ENCODE results near the gene CNTN1.

Gene CNTN1

DNA sequence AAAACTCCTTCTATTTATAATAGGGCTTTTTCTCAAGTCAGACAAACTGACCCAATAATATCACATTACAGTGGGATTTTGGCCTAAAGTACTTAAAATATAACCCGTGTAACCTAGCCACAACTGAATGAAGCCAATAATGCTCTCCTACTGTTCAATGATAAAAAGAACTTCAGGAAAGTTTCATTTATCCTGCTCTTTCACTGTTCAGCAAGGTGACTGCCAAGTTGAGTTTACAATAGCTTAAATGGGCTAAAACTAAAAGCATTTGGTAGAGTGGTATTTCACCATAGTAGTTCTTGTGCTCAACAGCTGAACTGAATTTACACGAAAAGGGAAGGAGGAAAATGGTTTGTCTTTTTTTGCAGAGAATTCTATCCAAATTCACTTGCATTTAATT is 49.8 kb downstream of the CNTN1 start:
- TF ChIP-seq, protein P1, sequence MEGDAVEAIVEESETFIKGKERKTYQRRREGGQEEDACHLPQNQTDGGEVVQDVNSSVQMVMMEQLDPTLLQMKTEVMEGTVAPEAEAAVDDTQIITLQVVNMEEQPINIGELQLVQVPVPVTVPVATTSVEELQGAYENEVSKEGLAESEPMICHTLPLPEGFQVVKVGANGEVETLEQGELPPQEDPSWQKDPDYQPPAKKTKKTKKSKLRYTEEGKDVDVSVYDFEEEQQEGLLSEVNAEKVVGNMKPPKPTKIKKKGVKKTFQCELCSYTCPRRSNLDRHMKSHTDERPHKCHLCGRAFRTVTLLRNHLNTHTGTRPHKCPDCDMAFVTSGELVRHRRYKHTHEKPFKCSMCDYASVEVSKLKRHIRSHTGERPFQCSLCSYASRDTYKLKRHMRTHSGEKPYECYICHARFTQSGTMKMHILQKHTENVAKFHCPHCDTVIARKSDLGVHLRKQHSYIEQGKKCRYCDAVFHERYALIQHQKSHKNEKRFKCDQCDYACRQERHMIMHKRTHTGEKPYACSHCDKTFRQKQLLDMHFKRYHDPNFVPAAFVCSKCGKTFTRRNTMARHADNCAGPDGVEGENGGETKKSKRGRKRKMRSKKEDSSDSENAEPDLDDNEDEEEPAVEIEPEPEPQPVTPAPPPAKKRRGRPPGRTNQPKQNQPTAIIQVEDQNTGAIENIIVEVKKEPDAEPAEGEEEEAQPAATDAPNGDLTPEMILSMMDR (IDR thresholded peaks at IDR 0.05), result no peak

DNA sequence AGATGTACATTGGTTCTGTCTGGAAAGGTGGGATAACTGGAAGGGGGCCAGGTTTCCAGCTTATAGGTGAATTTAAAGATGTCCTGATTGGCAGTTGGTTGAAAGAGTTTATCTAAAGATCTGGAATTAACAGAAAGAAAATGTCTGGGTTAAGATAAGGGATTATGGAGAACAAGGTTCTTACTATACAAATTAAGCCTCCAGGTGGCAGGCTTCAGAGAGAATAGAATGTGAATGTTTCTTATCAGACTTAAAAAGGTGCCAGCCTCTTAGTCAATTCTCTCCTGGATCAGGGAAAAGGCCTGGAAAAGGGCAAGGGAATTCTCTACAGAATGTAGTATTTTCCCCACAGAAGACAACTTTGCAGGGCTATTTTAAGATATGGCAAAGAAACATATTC is 53.1 kb downstream of the CNTN1 start:
- TF ChIP-seq, protein P1 (IDR thresholded peaks at IDR 0.05), result peak; percentile 9; the same call in 1 of the 2 replicates

DNA sequence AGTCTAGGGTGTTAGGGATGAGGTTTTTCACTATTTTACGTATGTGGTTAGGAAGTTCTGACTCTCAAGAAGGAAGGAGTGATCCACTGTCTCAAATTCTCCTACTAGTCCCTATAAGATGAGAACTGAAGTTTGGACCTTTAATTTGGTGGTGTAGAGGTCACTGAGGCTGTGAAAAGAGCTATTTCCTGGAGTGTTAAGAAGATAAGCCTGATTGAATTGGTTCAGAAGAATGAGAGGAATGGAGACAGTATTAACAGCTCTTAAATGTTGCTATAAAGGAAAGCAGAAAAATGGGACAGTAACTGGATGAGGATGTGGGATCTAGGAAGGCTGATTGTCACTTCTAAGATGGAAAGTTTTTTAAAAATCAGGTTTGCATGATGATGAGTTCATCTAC is 57.6 kb downstream of the CNTN1 start:
- TF ChIP-seq, protein P1 (IDR thresholded peaks at IDR 0.05), result no peak

DNA sequence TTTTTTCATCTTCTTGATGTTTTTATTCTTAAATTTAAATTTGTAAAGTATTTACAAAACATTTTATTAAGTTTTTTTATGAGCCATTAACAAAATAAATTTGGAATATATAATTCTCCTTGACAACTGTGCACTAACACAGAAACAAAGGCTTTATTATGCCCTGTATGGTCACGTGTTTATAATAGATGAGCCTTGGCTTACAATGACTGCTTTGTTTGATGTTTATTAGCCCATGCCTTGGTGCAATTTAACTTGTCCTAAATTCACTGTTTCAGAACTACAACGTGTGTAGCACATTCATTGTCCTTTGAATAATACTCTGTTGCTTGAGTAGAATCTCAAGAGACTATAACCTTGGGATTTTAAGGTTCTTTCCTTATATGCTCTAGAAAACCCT is 59.8 kb downstream of the CNTN1 start:
- TF ChIP-seq, protein P1 (IDR thresholded peaks at IDR 0.05), result no peak

DNA sequence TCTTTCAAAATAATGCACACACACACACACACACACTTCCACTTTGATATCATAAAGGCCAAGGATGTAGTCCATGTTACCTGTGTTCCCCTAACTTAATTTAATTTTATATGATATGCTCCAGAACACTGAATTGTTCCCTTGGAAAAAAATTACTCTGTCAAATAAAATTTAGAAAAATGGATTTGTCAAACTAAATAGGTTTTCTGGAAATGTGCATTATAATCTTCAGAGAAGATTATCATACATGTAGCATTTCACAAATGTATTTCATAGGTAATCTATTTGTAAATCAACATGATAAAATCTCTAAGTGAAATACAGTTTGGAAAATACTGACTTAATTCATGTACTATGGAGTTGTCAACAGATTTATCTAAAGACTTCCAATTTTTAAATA is 68.6 kb downstream of the CNTN1 start:
- TF ChIP-seq, protein P1 (IDR thresholded peaks at IDR 0.05), result no peak

DNA sequence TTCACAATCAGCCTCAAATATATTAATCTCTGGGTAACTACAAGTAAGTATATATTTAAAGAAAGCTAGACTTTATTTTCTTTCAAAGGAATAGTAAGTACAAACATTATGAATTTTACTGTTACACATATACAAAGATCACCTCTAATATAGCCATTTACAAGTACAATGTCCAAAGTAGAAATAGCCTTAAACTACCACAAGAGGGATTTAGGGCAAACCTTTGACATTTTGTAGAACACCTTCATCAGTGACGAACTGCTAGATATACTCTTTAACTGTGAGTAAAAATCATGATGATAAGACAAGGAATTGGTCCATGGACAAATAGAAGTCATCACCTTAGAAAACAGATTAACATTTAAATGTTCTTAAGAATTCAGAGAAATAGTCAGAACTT is 69.8 kb downstream of the CNTN1 start:
- TF ChIP-seq, protein P1 (IDR thresholded peaks at IDR 0.05), result 0 out of 2 replicates have a peak, but pooled peaks have one; percentile 7

DNA sequence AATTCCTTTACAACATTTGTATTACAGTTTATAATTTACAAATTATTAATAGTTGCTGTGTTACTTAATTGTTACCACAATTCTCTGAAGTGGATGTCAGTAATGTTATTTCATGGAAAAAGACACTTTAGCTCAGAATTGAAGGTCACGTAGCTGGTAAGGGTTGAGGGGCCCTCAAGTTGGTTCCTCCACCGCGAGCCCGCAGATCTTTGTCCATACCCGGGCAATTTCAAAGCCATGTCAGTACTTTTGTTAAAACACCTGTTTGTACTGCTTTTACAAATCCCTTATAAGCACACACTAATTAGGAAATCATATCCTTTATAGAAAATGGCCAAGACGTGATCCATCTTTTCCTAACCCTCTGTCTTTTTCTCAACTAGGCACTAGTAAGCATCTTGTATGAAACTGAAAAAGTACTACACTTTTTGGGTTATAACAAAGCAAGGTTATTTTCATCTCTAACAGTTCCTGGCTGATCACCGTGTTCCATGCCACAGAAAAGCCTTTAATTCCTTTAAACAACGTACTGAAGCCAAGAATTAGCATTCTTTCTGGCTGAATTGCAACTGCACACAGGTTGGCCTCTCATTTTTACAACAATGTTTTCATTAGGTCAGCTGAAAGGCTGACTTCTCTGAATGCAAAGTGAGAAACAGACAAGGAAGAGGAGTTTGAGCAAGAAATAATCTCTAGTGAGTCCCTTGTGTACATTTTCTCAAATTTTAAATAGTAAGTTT is 76.1 kb downstream of the CNTN1 start:
- TF ChIP-seq, protein P1 (IDR thresholded peaks at IDR 0.05), result no peak

DNA sequence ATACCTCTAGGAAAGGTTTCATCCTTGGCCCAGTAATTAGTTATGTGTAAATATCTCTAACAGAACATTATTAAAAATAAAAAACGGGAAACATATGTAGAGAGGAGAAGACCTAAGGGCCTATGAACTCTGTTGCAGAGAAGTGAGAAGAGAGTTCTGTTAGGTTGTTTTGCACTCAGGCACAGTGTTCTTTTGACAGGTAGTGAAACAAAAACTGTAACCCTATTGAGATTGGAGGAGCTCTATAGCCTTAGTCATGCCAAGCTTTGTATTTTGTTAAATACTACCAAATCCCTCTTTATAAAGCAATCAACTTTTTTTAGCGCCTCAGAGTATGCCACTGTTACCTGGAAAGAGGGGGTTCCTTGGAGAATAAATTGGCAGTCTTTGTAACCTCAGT is 77.6 kb downstream of the CNTN1 start:
- TF ChIP-seq, protein P1 (IDR thresholded peaks at IDR 0.05), result no peak
